B cell (primary cell): ENCODE data around the gene SEZ6L. TPM values are rescaled to one million over a fixed set of nuclear protein-coding genes. Genes with fewer than 3 reads are reported as not detected.

Experiments used
- ATAC-seq: fragments of 200-7000 bp; cut with Tn5 transposase; one replicate; pipeline ENCODE4 v1.10.0; 2021; ENCODE audit warnings: low read depth, mild to moderate bottlenecking, moderate number of reproducible peaks, moderate library complexity
- CTCF ChIA-PET: fragments of 350-600 bp; sonication (Branson Sonifier 250); formaldehyde crosslinking; loops from one replicate; lab custom pipeline; 2021; ENCODE audit warnings: antibody characterized with exemption, inconsistent platforms; lab: Charles Lee
- POLR2A ChIA-PET: fragments of 350-600 bp; sonication (Branson Sonifier 250); formaldehyde crosslinking; loops from one replicate; lab custom pipeline; 2021; ENCODE audit warnings: antibody characterized with exemption; lab: Charles Lee
- DNase-seq: peaks from one replicate; pipeline ENCODE4 v3.0.0; 2013
- H2AFZ ChIP-seq: 2 replicates; pipeline ENCODE4 v1.6.1; 2012; ENCODE audit warnings: mild to moderate bottlenecking, low read depth, low read length; ENCODE audit not compliant: insufficient read depth, poor library complexity, severe bottlenecking
- H3K27ac ChIP-seq, 2 donors: 1 replicate in 1 of 2; 2 replicates in 1 of 2; pipeline ENCODE4 v1.5.1; 2012 to 2013; ENCODE audit warnings: low read length in 2 of 2, mild to moderate bottlenecking in 2 of 2, moderate library complexity in 1 of 2
- H3K27me3 ChIP-seq, 4 experiments: fragments of 200-600 bp in 1 of 4; sonication (generic) in 1 of 4; replicated peaks in 1 of 4; 1 replicate in 2 of 4; 2 replicates in 2 of 4; pipeline versions ENCODE4 v1.6.1 to v1.7.0; 2013 to 2016; ENCODE audit warnings: low read length in 3 of 4, mild to moderate bottlenecking in 2 of 4, mixed read lengths in 1 of 4, moderate library complexity in 1 of 4; ENCODE audit not compliant: insufficient read depth in 4 of 4, control insufficient read depth in 3 of 4; ENCODE audit errors: control extremely low read depth in 1 of 4
- H3K36me3 ChIP-seq, 2 experiments: replicated peaks in 1 of 2; 1 replicate in 1 of 2; 2 replicates in 1 of 2; pipeline versions ENCODE4 v1.6.1 to v1.7.1; 2013; ENCODE audit warnings: low read length in 1 of 2; ENCODE audit not compliant: insufficient read depth in 2 of 2, control insufficient read depth in 1 of 2; ENCODE audit errors: control extremely low read depth in 1 of 2, extremely low read depth in 1 of 2
- H3K4me1 ChIP-seq, 2 donors: fragments of 200-600 bp in 1 of 2; sonication (generic) in 1 of 2; 1 replicate in 1 of 2; 2 replicates in 1 of 2; pipeline versions ENCODE4 v1.5.1 to v1.6.1; 2013 to 2017; ENCODE audit warnings: low read length in 2 of 2; ENCODE audit not compliant: control insufficient read depth in 2 of 2, insufficient read depth in 2 of 2
- H3K4me2 ChIP-seq: replicated peaks from 2 replicates; pipeline ENCODE3; 2012; ENCODE audit warnings: mild to moderate bottlenecking, low read depth, low read length; ENCODE audit not compliant: poor library complexity, severe bottlenecking
- H3K4me3 ChIP-seq, 5 experiments: fragments of 200-600 bp in 1 of 5; sonication (generic) in 1 of 5; 1 replicate in 3 of 5; 2 replicates in 2 of 5; pipeline versions ENCODE4 v1.5.1 to v1.7.0; 2011 to 2016; ENCODE audit warnings: low read length in 4 of 5, mild to moderate bottlenecking in 4 of 5, low read depth in 2 of 5, control low read depth in 1 of 5, moderate library complexity in 1 of 5; ENCODE audit not compliant: insufficient read depth in 1 of 5; ENCODE audit errors: control extremely low read depth in 1 of 5, extremely low read depth in 1 of 5
- H3K79me2 ChIP-seq: fragments of 200-600 bp; sonication (generic); one replicate; pipeline ENCODE4 v1.6.0; 2016; ENCODE audit warnings: low read length; ENCODE audit not compliant: control insufficient read depth, insufficient read depth
- H3K9ac ChIP-seq: fragments of 200-600 bp; sonication (generic); 2 replicates; pipeline ENCODE4 v1.6.1; 2017; ENCODE audit warnings: mild to moderate bottlenecking, low read length, moderate library complexity
- H3K9me3 ChIP-seq, 3 donors: one replicate each; pipeline versions ENCODE4 v1.6.1 to v1.7.1; 2013; ENCODE audit warnings: low read length in 2 of 3; ENCODE audit not compliant: control insufficient read depth in 2 of 3, insufficient read depth in 1 of 3; ENCODE audit errors: control extremely low read depth in 1 of 3
- H4K20me1 ChIP-seq: 2 replicates; pipeline ENCODE4 v1.6.0; 2012; ENCODE audit warnings: mild to moderate bottlenecking, low read length; ENCODE audit not compliant: insufficient read depth, control insufficient read depth, poor library complexity, severe bottlenecking
- H3K27ac Mint-ChIP-seq: one replicate; pipeline ENCODE4 v1.8.0; 2021; ENCODE audit warnings: mixed read lengths
- H3K27me3 Mint-ChIP-seq: one replicate; pipeline ENCODE4 v1.8.0; 2021; ENCODE audit warnings: mixed read lengths
- H3K4me1 Mint-ChIP-seq: one replicate; pipeline ENCODE4 v1.8.0; 2021; ENCODE audit warnings: mixed read lengths
- H3K4me3 Mint-ChIP-seq: one replicate; pipeline ENCODE4 v1.8.0; 2021; ENCODE audit warnings: mixed read lengths
- H3K9me3 Mint-ChIP-seq: one replicate; pipeline ENCODE4 v1.8.0; 2022; ENCODE audit warnings: mixed read lengths; ENCODE audit not compliant: insufficient read depth
- EZH2 ChIP-seq: IDR thresholded peaks from 2 replicates; pipeline ENCODE4 v1.6.1; 2012; ENCODE audit warnings: borderline replicate concordance, low read depth, mild to moderate bottlenecking, moderate library complexity, low read length; ENCODE audit not compliant: insufficient read depth, poor library complexity, severe bottlenecking
- WGBS: methylation state at CpG from one replicate; pipeline ENCODE4 v1.1.5; 2013; ENCODE audit warnings: missing lambda C conversion rate; ENCODE audit not compliant: insufficient coverage; 5-methylcytosine and 5-hydroxymethylcytosine counted together
- intact Hi-C: fragments of 100-400 bp; cut with micrococcal nuclease; formaldehyde crosslinking; loops from one replicate; pipeline ENCODE4 v1.10.0; 2022
- polyA plus RNA-seq: library from polyadenylated mRNA; depleted of rRNA; stranded (reverse); fragments of >200 nt; gene quantifications from 2 replicates; pipeline ENCODE4 v1.2.3, GENCODE V29; 2012
- total RNA-seq, 2 donors: library from RNA; stranded (reverse); fragments of 120-200 nt in 1 of 2; gene quantifications; 1 replicate in 1 of 2; 2 replicates in 1 of 2; pipeline versions ENCODE4 v1.2.3 to v1.2.4, GENCODE V29; 2013 to 2022
- TF ChIP-seq, protein P1 (sequence below): fragments of 200-600 bp; IDR thresholded peaks from one replicate; pipeline ENCODE4 v1.8.0; 2022; ENCODE audit warnings: antibody characterized with exemption, mild to moderate bottlenecking

The SEZ6L gene
- total and polyA plus RNA-seq, 2 donors (not counting 1 experiment from before 2014, with no cell fraction given): 0.04 TPM; not detected in 1

DNA sequence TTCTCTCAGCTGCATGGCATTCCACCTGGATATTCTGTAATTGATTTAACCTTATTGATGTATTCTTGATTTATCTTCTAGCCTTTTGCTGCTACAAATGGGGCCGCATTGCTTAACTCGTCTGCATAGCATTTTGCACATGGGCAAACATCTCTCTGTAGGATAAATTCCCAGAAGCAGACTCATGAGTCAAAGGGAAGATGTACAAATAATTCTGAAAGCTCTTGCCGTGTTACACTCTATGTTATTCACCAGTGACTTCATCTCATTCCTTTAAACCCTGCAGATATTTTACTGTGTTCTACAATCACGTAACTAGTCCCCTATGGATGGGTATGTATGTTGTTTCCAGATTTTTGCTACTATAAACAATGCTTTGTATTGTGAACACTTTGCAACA, 112.7 kb downstream of the SEZ6L start:
- TF ChIP-seq, protein P1, sequence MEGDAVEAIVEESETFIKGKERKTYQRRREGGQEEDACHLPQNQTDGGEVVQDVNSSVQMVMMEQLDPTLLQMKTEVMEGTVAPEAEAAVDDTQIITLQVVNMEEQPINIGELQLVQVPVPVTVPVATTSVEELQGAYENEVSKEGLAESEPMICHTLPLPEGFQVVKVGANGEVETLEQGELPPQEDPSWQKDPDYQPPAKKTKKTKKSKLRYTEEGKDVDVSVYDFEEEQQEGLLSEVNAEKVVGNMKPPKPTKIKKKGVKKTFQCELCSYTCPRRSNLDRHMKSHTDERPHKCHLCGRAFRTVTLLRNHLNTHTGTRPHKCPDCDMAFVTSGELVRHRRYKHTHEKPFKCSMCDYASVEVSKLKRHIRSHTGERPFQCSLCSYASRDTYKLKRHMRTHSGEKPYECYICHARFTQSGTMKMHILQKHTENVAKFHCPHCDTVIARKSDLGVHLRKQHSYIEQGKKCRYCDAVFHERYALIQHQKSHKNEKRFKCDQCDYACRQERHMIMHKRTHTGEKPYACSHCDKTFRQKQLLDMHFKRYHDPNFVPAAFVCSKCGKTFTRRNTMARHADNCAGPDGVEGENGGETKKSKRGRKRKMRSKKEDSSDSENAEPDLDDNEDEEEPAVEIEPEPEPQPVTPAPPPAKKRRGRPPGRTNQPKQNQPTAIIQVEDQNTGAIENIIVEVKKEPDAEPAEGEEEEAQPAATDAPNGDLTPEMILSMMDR: no peak
- TF ChIP-seq EZH2: no peak
- H3K4me2 ChIP-seq: no peak overlapping the region
- H3K79me2 ChIP-seq: no peaks in the 10 kb centered on the region
- no peak overlapping the region for H3K9ac ChIP-seq
- Mint-ChIP-seq H3K27ac (no peak overlapping the region), H3K9me3 (no peaks in the 10 kb centered on the region), H3K27me3 (peaks cover 34% of the 10 kb centered on the region), H3K4me3 (no peak overlapping the region), H3K4me1 (peaks cover 2% of the 10 kb centered on the region)
- no peak overlapping the region for H3K27ac ChIP-seq
- POLR2A ChIA-PET: no interaction called here
- no peaks in the 10 kb centered on the region for H3K36me3 ChIP-seq
- no peak overlapping the region for H3K4me3 ChIP-seq
- H4K20me1 ChIP-seq: no peaks in the 10 kb centered on the region
- intact Hi-C loops: no loop called here
- ATAC-seq (no peak), DNase-seq (no peak)
- no peaks in the 10 kb centered on the region for H3K4me1 ChIP-seq
- 92% methylated on average over 2 of the region's 4 CpGs for WGBS
- H3K9me3 ChIP-seq: no peaks in the 10 kb centered on the region
- H2AFZ ChIP-seq: no peak overlapping the region
- CTCF ChIA-PET: interaction anchor here (0.6 kb wide), 1 partner anchor 57 kb away, joined by 3 read pairs; no protein-coding TSS in a partner anchor
- H3K27me3 ChIP-seq: peaks cover 0 to 2% (median 0%) of the 10 kb centered on the region in 4 experiments

DNA sequence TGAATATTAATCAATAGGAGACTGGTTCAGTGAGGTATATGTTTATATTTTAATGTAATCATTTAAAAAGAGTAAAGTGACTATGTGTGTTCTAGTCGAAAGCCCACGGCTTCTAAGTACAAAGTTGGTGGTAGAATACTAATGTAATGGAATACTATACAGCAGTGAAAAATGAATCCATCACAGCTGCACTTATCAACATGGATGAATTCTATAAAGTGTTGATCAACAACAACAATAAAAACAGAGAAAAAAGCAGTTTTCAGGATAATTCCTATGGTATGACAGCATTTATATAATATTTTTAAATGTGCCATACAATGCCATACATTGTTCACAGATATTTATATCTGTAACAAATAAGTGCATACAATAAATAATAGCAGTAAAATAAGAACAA, 114.1 kb downstream of the SEZ6L start:
- H3K27ac ChIP-seq: no peak overlapping the region
- DNase-seq (no peak), ATAC-seq (no peak)
- Mint-ChIP-seq H3K9me3 (no peaks in the 10 kb centered on the region), H3K27me3 (peaks cover 28% of the 10 kb centered on the region), H3K27ac (no peak overlapping the region), H3K4me1 (peaks cover 10% of the 10 kb centered on the region), H3K4me3 (no peak overlapping the region)
- no peak overlapping the region for H3K9ac ChIP-seq
- no peaks in the 10 kb centered on the region for H3K36me3 ChIP-seq
- no peaks in the 10 kb centered on the region for H4K20me1 ChIP-seq
- H3K4me1 ChIP-seq: no peaks in the 10 kb centered on the region
- intact Hi-C loops: no loop called here
- CTCF ChIA-PET: no interaction called here
- POLR2A ChIA-PET: no interaction called here
- H2AFZ ChIP-seq: no peak overlapping the region
- no peaks in the 10 kb centered on the region for H3K9me3 ChIP-seq
- peaks cover 0 to 2% (median 0%) of the 10 kb centered on the region in 4 experiments for H3K27me3 ChIP-seq
- no peak overlapping the region for H3K4me3 ChIP-seq
- TF ChIP-seq, protein P1: no peak
- TF ChIP-seq EZH2: no peak
- no peaks in the 10 kb centered on the region for H3K79me2 ChIP-seq
- no CpG with 5 or more reads among the region's 2 CpGs for WGBS
- no peak overlapping the region for H3K4me2 ChIP-seq
